Measurements from ENCODE around the gene SLC6A11. TPM values are rescaled to one million over a fixed set of nuclear protein-coding genes. Genes with fewer than 3 reads are reported as not detected.

SLC6A11 gene
- total and polyA plus RNA-seq, 2 donors (not counting 3 experiments of a cell fraction or from before 2014, with no cell fraction given): not detected

GRCh38 chr3:10933805-10934481 is 117.9 kb downstream of the SLC6A11 start:
- Histone ChIP-seq H3K27ac (ENCODE audit: insufficient read depth, low read depth, low read length) (no peak overlapping the region), H3K79me2 (ENCODE audit: control insufficient read depth, insufficient read depth, low read length) (no peaks in the 10 kb centered on the region), H3K4me2 (ENCODE audit: insufficient read depth, low read length) (no peak overlapping the region), H3K9ac (replicated peaks; ENCODE audit: extremely low read depth, insufficient read depth, low read length) (no peak overlapping the region), H3K4me1 (ENCODE audit: control insufficient read depth, extremely low read depth, insufficient read depth, low read length) (peaks cover 9% of the 10 kb centered on the region), H3K9me3 (replicated peaks; ENCODE audit: control insufficient read depth, insufficient read depth, low read length) (no peaks in the 10 kb centered on the region), H4K20me1 (replicated peaks; ENCODE audit: control insufficient read depth, extremely low read depth, insufficient read depth, low read length) (no peaks in the 10 kb centered on the region), H3K9me1 (replicated peaks; ENCODE audit: control insufficient read depth, extremely low read depth, insufficient read depth, low read length) (no peaks in the 10 kb centered on the region), H3K36me3 (ENCODE audit: control insufficient read depth in 2 of 2, extremely low read depth in 1 of 2, insufficient read depth in 2 of 2, low read length in 2 of 2) (no peaks in the 10 kb centered on the region), H3K27me3 (ENCODE audit: control insufficient read depth in 2 of 2, insufficient read depth in 2 of 2, low read length in 2 of 2) (no peaks in the 10 kb centered on the region), H3K4me3 (replicated peaks in 1 of 3; ENCODE audit: insufficient read depth in 1 of 3, low read depth in 1 of 3, low read length in 3 of 3) (no peak overlapping the region), H2AFZ (ENCODE audit: low read depth, low read length) (no peak overlapping the region)
- TF ChIP-seq FOS (IDR thresholded peaks at IDR 0.05; ENCODE audit: borderline replicate concordance, insufficient read depth, low read length) (peak; percentile 49), MYC (IDR thresholded peaks at IDR 0.05; ENCODE audit: low read depth, low read length) (no peak), GATA2 (IDR thresholded peaks at IDR 0.05; ENCODE audit: insufficient read depth, insufficient read length, low read depth, low read length) (peak; percentile 69)
- ChIA-PET CTCF (no interaction called here), POLR2A (no interaction called here)
- DNase-seq (ENCODE audit: low read depth, low spot score) (no peak), FAIRE-seq (no peak)
- BruUV-seq (replicated peaks): no TSS peak
- dilution Hi-C loops (cut with MboI; ENCODE audit: extremely low pct_ligation_motif_present, low sequenced_read_pairs) (no loop called here), intact Hi-C loops (cut with micrococcal nuclease) (loop anchor here (1.0 kb wide), 1 partner anchor 16 kb away; no protein-coding TSS in a partner anchor)

GRCh38 chr3:10935028-10935427 is 119.0 kb downstream of the SLC6A11 start:
- intact Hi-C loops (cut with micrococcal nuclease): no loop called here
- dilution Hi-C loops (cut with MboI; ENCODE audit: extremely low pct_ligation_motif_present, low sequenced_read_pairs): no loop called here
- no peak for TF ChIP-seq EZH2 (IDR thresholded peaks at IDR 0.05; ENCODE audit: borderline replicate concordance, low read depth, low read length, severe bottlenecking)
- no peak for TF ChIP-seq GATA2 (IDR thresholded peaks at IDR 0.05; ENCODE audit: insufficient read depth, insufficient read length, low read depth, low read length)
- no peak for TF ChIP-seq POLR2A (IDR thresholded peaks at IDR 0.05; ENCODE audit: low read depth, low read length)
- no peak for TF ChIP-seq FOS (IDR thresholded peaks at IDR 0.05; ENCODE audit: borderline replicate concordance, insufficient read depth, low read length)
- TF ChIP-seq JUN (IDR thresholded peaks at IDR 0.05; ENCODE audit: borderline replicate concordance, insufficient read depth, insufficient read length, low read depth): no peak
- no peak for TF ChIP-seq CTCF (IDR thresholded peaks at IDR 0.05; ENCODE audit: extremely low read depth in 1 of 2, insufficient read depth in 1 of 2, low read depth in 1 of 2, low read length in 2 of 2)
- TF ChIP-seq MYC (IDR thresholded peaks at IDR 0.05; ENCODE audit: low read depth, low read length): no peak
- TF ChIP-seq MAX (IDR thresholded peaks at IDR 0.05; ENCODE audit: insufficient read depth, insufficient read length): no peak
- TF ChIP-seq POLR2AphosphoS5 (IDR thresholded peaks at IDR 0.05; ENCODE audit: insufficient read depth, low read depth, low read length): no peak
- FAIRE-seq (no peak), DNase-seq (ENCODE audit: low read depth, low spot score) (no peak)
- H3K27me3 ChIP-seq (ENCODE audit: control insufficient read depth in 2 of 2, insufficient read depth in 2 of 2, low read length in 2 of 2): no peaks in the 10 kb centered on the region
- no peak overlapping the region for H3K4me3 ChIP-seq (replicated peaks in 1 of 3; ENCODE audit: insufficient read depth in 1 of 3, low read depth in 1 of 3, low read length in 3 of 3)
- H3K27ac ChIP-seq (ENCODE audit: insufficient read depth, low read depth, low read length): no peak overlapping the region
- H3K9me1 ChIP-seq (replicated peaks; ENCODE audit: control insufficient read depth, extremely low read depth, insufficient read depth, low read length): no peaks in the 10 kb centered on the region
- H3K9me3 ChIP-seq (replicated peaks; ENCODE audit: control insufficient read depth, insufficient read depth, low read length): no peaks in the 10 kb centered on the region
- BruUV-seq (replicated peaks): no TSS peak
- no peak overlapping the region for H3K9ac ChIP-seq (replicated peaks; ENCODE audit: extremely low read depth, insufficient read depth, low read length)
- peaks cover 9% of the 10 kb centered on the region for H3K4me1 ChIP-seq (ENCODE audit: control insufficient read depth, extremely low read depth, insufficient read depth, low read length)
- ChIA-PET CTCF (no interaction called here), POLR2A (no interaction called here)
- no peaks in the 10 kb centered on the region for H4K20me1 ChIP-seq (replicated peaks; ENCODE audit: control insufficient read depth, extremely low read depth, insufficient read depth, low read length)
- no peak overlapping the region for H2AFZ ChIP-seq (ENCODE audit: low read depth, low read length)
- H3K36me3 ChIP-seq (ENCODE audit: control insufficient read depth in 2 of 2, extremely low read depth in 1 of 2, insufficient read depth in 2 of 2, low read length in 2 of 2): no peaks in the 10 kb centered on the region
- no peaks in the 10 kb centered on the region for H3K79me2 ChIP-seq (ENCODE audit: control insufficient read depth, insufficient read depth, low read length)
- no peak overlapping the region for H3K4me2 ChIP-seq (ENCODE audit: insufficient read depth, low read length)
